ENCODE data around the gene RNF138.

DNA sequence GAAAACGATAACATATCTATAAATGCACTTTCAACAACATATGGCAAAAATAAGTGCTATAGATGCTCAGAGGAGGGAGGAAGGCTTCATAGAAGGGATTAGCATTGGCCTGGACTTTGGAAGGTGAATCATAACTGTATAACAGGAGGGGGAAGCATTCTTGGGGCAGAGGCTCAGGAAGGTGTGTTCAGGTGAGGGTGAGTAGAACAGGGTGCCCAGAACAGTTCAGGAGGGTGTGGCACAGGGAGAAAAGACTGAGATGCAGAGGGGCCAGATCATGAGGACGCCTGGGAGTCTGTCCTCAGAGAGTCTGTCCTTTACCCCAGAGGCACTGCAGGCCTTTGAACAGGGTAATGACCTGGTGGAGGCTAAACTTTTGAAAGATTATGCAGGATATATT is 68.9 kb downstream of the RNF138 start:
- no peak for TF ChIP-seq CTCF (conservative IDR thresholded peaks at IDR 0.05 in 1 of 2, IDR thresholded peaks at IDR 0.05 in 1 of 2; ENCODE audit: low read depth in 1 of 2, low read length in 2 of 2)
- TF ChIP-seq EZH2 (IDR thresholded peaks at IDR 0.05; ENCODE audit: low read length, missing control alignments) = no peak

Measured in fibroblast of lung (primary cell).